Measurements from ENCODE around the gene DNAJB7. TPM values are rescaled to one million over a fixed set of nuclear protein-coding genes. Genes with fewer than 3 reads are reported as not detected.

Gene DNAJB7
- total RNA-seq, 1 experiment from 2014 or later = not detected

GRCh38 chr22:40855979-40856512, 5.9 kb downstream of the DNAJB7 start:
- Histone ChIP-seq H3K9ac (ENCODE audit: extremely low read depth, insufficient read length, low read length) (peak overlapping the region; percentile 92), H3K9me3 (ENCODE audit: control insufficient read depth, low read depth, low read length) (no peaks in the 10 kb centered on the region), H4K5ac (ENCODE audit: insufficient read length, low read depth, low read length) (no peak overlapping the region), H3K18ac (ENCODE audit: insufficient read length, low read depth, low read length) (peak overlapping the region; percentile 71), H2BK12ac (ENCODE audit: insufficient read length, low read depth, low read length) (no peak overlapping the region), H3K14ac (ENCODE audit: insufficient read depth, low read length) (peak overlapping the region; percentile 76), H3K4me2 (ENCODE audit: insufficient read depth, insufficient read length, low read length) (peak overlapping the region; percentile 84), H3T11ph (ENCODE audit: low read length) (no peak overlapping the region), H2BK120ac (ENCODE audit: low read depth, low read length, poor library complexity, severe bottlenecking) (no peak overlapping the region), H2BK15ac (ENCODE audit: low read depth, low read length) (no peak overlapping the region), H4K20me1 (ENCODE audit: control insufficient read depth, insufficient read depth, insufficient read length) (no peaks in the 10 kb centered on the region), H4K8ac (replicated peaks; ENCODE audit: insufficient read length, low read depth, low read length) (peak overlapping the region; percentile 98), H3K4ac (ENCODE audit: low read depth, low read length) (no peak overlapping the region), H2AFZ (ENCODE audit: low read length) (no peak overlapping the region), H3K23me2 (ENCODE audit: insufficient read length, low read depth, low read length, poor library complexity, severe bottlenecking) (peaks cover 5% of the 10 kb centered on the region), H3K23ac (ENCODE audit: insufficient read length, low read depth, low read length) (no peak overlapping the region), H3K56ac (ENCODE audit: insufficient read length, low read depth, low read length) (peak overlapping the region; percentile 94), H4K91ac (ENCODE audit: insufficient read length, low read depth, low read length) (peak overlapping the region; percentile 83), H2AK5ac (ENCODE audit: insufficient read length, low read length) (no peak overlapping the region), H3K79me2 (ENCODE audit: insufficient read depth, low read length) (peaks cover 56% of the 10 kb centered on the region; the same call in 1 of the 2 replicates), H3K4me1 (ENCODE audit: insufficient read depth, low read length) (peaks cover 2% of the 10 kb centered on the region; the same call in 1 of the 2 replicates), H3K27ac (ENCODE audit: insufficient read length, low read depth, low read length) (peak overlapping the region; percentile 97), H2BK20ac (ENCODE audit: low read depth, low read length, poor library complexity, severe bottlenecking) (no peak overlapping the region), H3K79me1 (ENCODE audit: insufficient read depth, low read depth, low read length, poor library complexity, severe bottlenecking) (peaks cover 6% of the 10 kb centered on the region), H2BK5ac (ENCODE audit: insufficient read length, low read length) (no peak overlapping the region), H3K27me3 (ENCODE audit: insufficient read depth, low read length) (no peaks in the 10 kb centered on the region)
- no CpG with 5 or more reads among the region's 29 CpGs for WGBS (ENCODE audit: extremely low coverage, insufficient read length, low lambda C conversion rate)
- no peaks in the 10 kb centered on the region for H3K9me3 Mint-ChIP-seq
- peak; percentile 46 for DNase-seq
- H3K27me3 Mint-ChIP-seq (ENCODE audit: low read depth) = no peaks in the 10 kb centered on the region
- H3K27ac Mint-ChIP-seq = peak overlapping the region; percentile 100
- TF ChIP-seq, protein P1, sequence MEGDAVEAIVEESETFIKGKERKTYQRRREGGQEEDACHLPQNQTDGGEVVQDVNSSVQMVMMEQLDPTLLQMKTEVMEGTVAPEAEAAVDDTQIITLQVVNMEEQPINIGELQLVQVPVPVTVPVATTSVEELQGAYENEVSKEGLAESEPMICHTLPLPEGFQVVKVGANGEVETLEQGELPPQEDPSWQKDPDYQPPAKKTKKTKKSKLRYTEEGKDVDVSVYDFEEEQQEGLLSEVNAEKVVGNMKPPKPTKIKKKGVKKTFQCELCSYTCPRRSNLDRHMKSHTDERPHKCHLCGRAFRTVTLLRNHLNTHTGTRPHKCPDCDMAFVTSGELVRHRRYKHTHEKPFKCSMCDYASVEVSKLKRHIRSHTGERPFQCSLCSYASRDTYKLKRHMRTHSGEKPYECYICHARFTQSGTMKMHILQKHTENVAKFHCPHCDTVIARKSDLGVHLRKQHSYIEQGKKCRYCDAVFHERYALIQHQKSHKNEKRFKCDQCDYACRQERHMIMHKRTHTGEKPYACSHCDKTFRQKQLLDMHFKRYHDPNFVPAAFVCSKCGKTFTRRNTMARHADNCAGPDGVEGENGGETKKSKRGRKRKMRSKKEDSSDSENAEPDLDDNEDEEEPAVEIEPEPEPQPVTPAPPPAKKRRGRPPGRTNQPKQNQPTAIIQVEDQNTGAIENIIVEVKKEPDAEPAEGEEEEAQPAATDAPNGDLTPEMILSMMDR (conservative IDR thresholded peaks at IDR 0.05) = no peak
- H3K4me3 Mint-ChIP-seq = peak overlapping the region; percentile 99
- peaks cover 30% of the 10 kb centered on the region in 2 experiments for H3K4me1 Mint-ChIP-seq
- peaks cover 5 to 23% (median 22%) of the 10 kb centered on the region in 3 experiments for H3K36me3 Mint-ChIP-seq (ENCODE audit: insufficient read depth in 1 of 3, low read depth in 3 of 3)
